Body of pancreas (tissue), 4 donors: Measurements from ENCODE around the gene GLRA3.

Experiments
- POLR2A ChIP-seq, 3 donors: fragments of 450-650 bp; IDR thresholded peaks; one replicate each; pipeline ENCODE4 v1.6.1; 2016; ENCODE audit warnings: antibody characterized with exemption in 3 of 3, mild to moderate bottlenecking in 2 of 3
- TF ChIP-seq, protein P1 (sequence below), 7 experiments: fragments of 450-650 bp in 4 of 7; fragments of 200-600 bp in 3 of 7; sonication (generic) in 3 of 7; IDR thresholded peaks; one replicate each; pipeline ENCODE4 v1.5.1; 2016 to 2019; ENCODE audit warnings: antibody characterized with exemption in 7 of 7

DNA sequence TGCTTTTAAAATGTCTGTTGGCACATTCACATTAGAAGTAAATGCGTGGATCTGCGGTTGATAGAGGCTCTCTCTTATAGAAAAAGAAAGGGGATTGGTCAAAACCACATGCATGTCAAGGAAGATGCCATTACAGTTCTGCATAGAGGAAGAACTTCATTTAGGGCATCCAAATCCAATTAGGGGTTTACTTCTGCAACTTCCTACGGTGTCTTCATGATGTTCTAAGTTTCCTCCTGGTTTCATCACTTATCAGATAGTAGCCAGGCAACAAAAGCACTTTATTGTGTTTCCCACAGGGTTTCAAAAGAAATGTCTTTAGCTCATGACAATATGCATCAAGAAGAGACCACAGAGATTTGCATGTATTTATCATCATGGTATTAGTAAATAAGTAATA, 170.8 kb downstream of the GLRA3 start:
- TF ChIP-seq, protein P1, sequence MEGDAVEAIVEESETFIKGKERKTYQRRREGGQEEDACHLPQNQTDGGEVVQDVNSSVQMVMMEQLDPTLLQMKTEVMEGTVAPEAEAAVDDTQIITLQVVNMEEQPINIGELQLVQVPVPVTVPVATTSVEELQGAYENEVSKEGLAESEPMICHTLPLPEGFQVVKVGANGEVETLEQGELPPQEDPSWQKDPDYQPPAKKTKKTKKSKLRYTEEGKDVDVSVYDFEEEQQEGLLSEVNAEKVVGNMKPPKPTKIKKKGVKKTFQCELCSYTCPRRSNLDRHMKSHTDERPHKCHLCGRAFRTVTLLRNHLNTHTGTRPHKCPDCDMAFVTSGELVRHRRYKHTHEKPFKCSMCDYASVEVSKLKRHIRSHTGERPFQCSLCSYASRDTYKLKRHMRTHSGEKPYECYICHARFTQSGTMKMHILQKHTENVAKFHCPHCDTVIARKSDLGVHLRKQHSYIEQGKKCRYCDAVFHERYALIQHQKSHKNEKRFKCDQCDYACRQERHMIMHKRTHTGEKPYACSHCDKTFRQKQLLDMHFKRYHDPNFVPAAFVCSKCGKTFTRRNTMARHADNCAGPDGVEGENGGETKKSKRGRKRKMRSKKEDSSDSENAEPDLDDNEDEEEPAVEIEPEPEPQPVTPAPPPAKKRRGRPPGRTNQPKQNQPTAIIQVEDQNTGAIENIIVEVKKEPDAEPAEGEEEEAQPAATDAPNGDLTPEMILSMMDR (IDR thresholded peaks at IDR 0.05) = no peak
- TF ChIP-seq POLR2A (IDR thresholded peaks at IDR 0.05) = no peak
